T-helper 17 cell (primary cell): ENCODE measurements around the gene CALY. TPM values are rescaled to one million over a fixed set of nuclear protein-coding genes. Genes with fewer than 3 reads are reported as not detected.
A peak's percentile ranks its signal among the peaks of the same experiment; 100 is the strongest.

Experiments
- ATAC-seq: fragments of 150-1000 bp; cut with Tn5 transposase; 2 replicates; pipeline ENCODE4 v1.10.0; 2021; ENCODE audit warnings: mild to moderate bottlenecking, moderate library complexity
- DNase-seq, 3 donors: peaks; one replicate each; pipeline versions ENCODE4 v3.0.0 to v3.0.0-alpha.2; 2020 to 2021
- H3K9me3 ChIP-seq: one replicate; pipeline ENCODE4 v1.7.0; 2013; ENCODE audit warnings: low read length, mild to moderate bottlenecking; ENCODE audit not compliant: control insufficient read depth, poor library complexity, severe bottlenecking
- H3K27ac Mint-ChIP-seq: one replicate; pipeline ENCODE4 v1.8.0; 2022; ENCODE audit warnings: mild to moderate bottlenecking, moderate library complexity, mixed read lengths
- H3K27me3 Mint-ChIP-seq: one replicate; pipeline ENCODE4 v1.8.0; 2022; ENCODE audit warnings: mixed read lengths
- H3K36me3 Mint-ChIP-seq: one replicate; pipeline ENCODE4 v1.8.0; 2022; ENCODE audit warnings: low read depth, mixed read lengths
- H3K4me1 Mint-ChIP-seq: one replicate; pipeline ENCODE4 v1.8.0; 2022; ENCODE audit warnings: mild to moderate bottlenecking, mixed read lengths
- H3K4me3 Mint-ChIP-seq: one replicate; pipeline ENCODE4 v1.8.0; 2022; ENCODE audit warnings: mild to moderate bottlenecking, moderate library complexity, mixed read lengths
- total RNA-seq, 4 donors: library from RNA in 2 of 4; stranded (reverse) in 2 of 4; gene quantifications; one replicate each; pipeline ENCODE4 v1.2.3 and lab custom pipeline; 2022 to 2026

The CALY gene
- total RNA-seq, 2 donors from 2014 or later, result 0.96 to 1.9 TPM

DNA sequence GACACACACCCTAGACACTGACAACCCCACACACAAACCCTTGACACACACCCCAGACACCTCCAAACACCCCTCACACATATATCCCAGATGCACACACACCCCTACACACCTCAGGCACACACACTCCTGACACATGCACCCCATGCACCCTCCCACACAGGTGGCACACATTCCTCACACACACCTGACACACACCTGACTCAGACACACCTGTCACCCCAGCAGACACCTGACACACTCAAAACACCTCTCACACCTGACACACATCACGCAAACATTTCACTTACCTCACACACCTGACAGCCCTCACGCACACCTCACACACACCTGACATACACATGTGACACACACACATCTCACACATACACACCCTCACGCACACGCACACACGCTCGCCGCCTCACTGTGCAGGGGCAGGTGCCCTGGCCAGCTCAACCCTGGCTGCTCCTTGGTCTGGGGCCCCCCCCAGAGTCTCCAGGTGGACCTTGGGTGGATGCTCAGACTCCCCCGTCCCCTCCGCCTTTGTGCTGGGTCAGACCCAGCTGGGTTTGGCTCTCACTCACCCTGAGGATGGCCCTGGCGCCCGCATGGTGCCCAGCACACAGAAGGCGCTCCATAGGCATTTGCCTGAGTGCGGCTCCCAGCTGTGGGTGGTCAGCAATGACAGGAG, 3.1 kb upstream of the CALY start:
- no peaks in the 10 kb centered on the region for H3K36me3 Mint-ChIP-seq
- H3K27ac Mint-ChIP-seq, result no peak overlapping the region
- H3K4me1 Mint-ChIP-seq, result peaks cover 3% of the 10 kb centered on the region
- no peak overlapping the region for H3K4me3 Mint-ChIP-seq
- peaks cover 15% of the 10 kb centered on the region for H3K27me3 Mint-ChIP-seq
- ATAC-seq, result no peak
- DNase-seq, result no peak
- no peaks in the 10 kb centered on the region for H3K9me3 ChIP-seq

DNA sequence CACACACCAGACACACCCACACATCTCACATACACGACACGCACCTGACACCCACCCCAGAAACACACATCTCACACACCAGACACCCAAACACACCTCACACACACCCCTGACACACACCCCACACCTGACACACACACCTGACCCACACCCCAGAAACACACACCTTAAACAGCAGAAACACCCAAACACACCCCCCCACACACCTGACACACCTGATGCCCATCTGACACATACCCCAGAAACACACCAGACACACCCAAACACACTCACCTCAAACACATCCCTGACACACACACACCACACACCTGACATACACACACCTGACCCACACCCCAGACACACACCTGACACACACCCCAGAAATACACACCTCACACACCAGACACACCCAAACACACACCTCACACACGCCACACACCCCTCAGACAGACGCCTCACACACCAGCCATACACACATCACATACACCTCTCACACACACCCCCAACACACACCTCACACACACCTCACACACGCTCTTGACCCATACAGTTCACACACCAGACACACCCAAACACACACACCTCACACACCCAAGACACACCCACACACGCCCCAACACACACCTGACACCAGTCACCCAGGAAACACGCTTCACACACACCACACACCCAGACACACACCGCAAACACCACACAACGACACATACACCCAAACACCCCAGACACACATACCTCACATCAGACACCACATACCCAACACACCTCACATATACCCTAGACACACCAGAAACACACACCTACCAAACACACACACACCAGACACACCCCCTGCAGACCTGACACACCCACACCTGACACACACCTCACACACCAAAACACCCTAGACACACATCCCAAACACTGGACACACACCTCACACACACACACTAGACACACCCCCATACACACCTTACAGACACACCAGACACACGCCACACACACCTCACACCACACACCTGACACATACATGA, 1.7 kb upstream of the CALY start:
- no peak overlapping the region for H3K4me3 Mint-ChIP-seq
- ATAC-seq (no peak), DNase-seq (no peak)
- H3K4me1 Mint-ChIP-seq, result peaks cover 2% of the 10 kb centered on the region
- H3K27me3 Mint-ChIP-seq, result peaks cover 10% of the 10 kb centered on the region
- no peak overlapping the region for H3K27ac Mint-ChIP-seq
- H3K9me3 ChIP-seq, result no peaks in the 10 kb centered on the region
- no peaks in the 10 kb centered on the region for H3K36me3 Mint-ChIP-seq

DNA sequence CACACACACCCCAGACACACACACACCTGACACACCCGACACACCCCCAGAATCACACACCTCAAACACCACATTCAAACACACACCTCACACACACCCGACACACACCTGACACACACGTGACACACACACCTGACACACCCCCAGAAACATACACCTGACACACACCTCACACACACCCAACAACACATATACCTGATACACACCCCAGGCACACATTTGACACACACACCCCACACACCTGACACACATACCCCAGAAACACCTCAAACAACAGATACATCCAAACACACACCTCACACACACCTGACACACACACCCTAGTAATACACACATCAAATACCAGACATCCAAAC, 652 bp upstream of the CALY start:
- DNase-seq (no peak), ATAC-seq (no peak)
- H3K27me3 Mint-ChIP-seq, result peaks cover 6% of the 10 kb centered on the region
- H3K36me3 Mint-ChIP-seq, result no peaks in the 10 kb centered on the region
- no peaks in the 10 kb centered on the region for H3K9me3 ChIP-seq
- no peak overlapping the region for H3K4me3 Mint-ChIP-seq
- peaks cover 2% of the 10 kb centered on the region for H3K4me1 Mint-ChIP-seq
- no peak overlapping the region for H3K27ac Mint-ChIP-seq

DNA sequence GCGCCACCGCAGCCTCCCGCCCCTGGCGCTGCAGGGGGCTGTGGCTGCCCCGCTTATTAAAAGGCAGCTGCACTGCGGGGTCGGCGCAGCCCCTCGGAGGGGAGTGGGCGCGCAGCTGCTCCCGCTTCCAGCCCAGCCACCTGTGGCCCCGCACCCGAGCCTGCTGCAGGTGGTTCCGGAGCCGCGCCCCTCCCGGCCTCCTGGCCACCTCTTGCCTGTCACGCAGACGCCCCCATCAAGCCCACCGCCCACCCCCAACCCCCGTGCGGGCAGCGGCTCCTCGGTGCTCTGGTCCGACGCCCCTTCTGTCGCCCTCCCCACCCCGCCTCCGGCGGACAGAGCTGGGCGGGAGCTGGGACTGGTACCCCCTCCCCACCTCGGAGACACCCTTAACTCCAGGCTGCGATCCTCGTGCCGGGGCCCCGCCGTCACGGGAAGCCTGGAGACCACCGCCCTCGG, 549 bp downstream of the CALY start:
- Mint-ChIP-seq H3K27ac (peak overlapping the region; percentile 93), H3K36me3 (no peaks in the 10 kb centered on the region), H3K4me1 (peaks cover 6% of the 10 kb centered on the region), H3K27me3 (no peaks in the 10 kb centered on the region), H3K4me3 (no peak overlapping the region)
- ATAC-seq (peak; percentile 0), DNase-seq (no peak)
- no peaks in the 10 kb centered on the region for H3K9me3 ChIP-seq

DNA sequence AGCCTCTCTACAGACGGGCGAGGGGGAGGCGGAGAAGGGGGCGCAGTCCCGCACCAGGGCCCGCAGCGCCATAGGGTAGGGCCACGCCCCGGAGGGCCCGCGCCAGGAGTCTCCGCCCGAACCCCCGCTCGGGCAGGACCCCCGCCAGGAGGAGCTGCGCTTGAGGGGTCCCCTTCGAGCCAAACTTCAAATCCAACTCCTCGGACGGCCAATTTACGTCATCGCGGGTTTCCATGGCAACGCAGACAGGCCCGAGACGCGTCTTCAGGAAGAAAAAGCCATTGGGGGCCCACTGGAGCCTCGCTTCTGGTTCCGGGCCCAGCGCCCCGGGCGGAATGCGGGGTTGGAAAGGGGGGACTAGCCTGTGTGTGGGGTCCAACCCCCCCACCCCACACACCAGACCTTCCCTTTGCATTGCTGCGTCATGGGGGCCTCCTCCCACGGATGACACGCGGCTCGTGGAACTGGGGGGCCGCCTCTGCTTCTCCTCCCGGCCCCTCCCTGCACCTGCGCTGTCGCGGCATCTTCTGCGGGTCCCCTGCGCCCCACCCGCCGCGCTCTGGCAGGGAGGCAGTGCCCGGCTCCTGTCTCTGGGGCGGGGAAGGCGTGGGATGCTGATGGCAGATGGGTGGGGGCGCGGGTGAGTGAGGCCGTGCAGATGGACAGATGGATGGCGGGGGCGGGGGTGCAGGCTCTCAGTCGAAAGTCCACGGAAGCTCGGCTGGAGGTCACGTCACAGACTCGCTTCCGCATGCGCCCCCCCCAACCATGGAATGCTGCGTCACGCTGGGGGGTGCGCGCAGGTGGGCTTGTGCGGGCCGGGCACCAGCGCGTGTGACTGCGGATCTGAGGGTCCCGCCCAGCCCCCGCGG, 1.2 kb downstream of the CALY start:
- H3K4me3 Mint-ChIP-seq, result peak overlapping the region; percentile 84
- H3K27me3 Mint-ChIP-seq, result no peaks in the 10 kb centered on the region
- DNase-seq (peak; percentile 69 to 82 (median 76)), ATAC-seq (peak; percentile 58)
- H3K36me3 Mint-ChIP-seq, result no peaks in the 10 kb centered on the region
- H3K9me3 ChIP-seq, result no peaks in the 10 kb centered on the region
- H3K27ac Mint-ChIP-seq, result peak overlapping the region; percentile 93
- peaks cover 6% of the 10 kb centered on the region for H3K4me1 Mint-ChIP-seq

DNA sequence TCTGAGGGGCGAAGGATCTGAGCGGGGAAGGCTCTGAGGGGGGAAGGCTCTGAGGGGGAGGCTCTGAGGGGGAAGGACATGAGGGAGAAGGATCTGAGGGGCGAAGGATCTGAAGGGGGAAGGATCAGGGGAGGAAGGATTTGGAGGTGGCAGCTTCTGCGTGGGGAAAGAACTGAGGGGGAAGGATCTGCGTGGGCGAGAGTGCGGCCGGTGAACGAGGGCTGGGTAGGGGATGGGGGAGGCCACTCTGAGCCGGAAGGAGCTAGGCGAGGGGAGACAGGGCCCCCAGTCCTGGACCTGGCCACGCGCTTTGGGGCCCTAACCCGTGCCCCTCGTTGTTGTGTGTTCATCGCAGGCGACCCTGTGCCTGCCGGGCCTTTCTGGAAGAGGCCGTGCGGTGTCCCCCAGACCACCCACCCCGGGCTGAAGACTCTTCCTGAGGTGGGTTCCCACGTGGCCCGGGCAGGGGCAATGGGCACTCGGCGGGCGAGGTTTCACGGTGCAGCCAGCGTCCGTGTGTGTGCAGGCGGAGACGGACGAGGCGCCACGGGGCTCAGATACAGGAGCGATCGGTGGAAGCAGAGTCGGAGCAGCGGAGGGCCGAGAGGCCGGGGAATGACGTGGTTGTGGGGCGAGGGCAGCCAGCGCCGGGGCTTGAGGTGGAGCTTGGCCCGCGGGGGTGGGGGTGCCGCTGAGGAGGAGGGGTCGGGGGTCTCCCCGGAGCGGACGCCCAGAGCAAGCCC, 2.0 kb downstream of the CALY start:
- no peaks in the 10 kb centered on the region for H3K9me3 ChIP-seq
- Mint-ChIP-seq H3K27me3 (peaks cover 3% of the 10 kb centered on the region), H3K27ac (peak overlapping the region; percentile 93), H3K4me1 (peaks cover 9% of the 10 kb centered on the region), H3K4me3 (peak overlapping the region; percentile 84), H3K36me3 (no peaks in the 10 kb centered on the region)
- DNase-seq (no peak), ATAC-seq (peak; percentile 16)

DNA sequence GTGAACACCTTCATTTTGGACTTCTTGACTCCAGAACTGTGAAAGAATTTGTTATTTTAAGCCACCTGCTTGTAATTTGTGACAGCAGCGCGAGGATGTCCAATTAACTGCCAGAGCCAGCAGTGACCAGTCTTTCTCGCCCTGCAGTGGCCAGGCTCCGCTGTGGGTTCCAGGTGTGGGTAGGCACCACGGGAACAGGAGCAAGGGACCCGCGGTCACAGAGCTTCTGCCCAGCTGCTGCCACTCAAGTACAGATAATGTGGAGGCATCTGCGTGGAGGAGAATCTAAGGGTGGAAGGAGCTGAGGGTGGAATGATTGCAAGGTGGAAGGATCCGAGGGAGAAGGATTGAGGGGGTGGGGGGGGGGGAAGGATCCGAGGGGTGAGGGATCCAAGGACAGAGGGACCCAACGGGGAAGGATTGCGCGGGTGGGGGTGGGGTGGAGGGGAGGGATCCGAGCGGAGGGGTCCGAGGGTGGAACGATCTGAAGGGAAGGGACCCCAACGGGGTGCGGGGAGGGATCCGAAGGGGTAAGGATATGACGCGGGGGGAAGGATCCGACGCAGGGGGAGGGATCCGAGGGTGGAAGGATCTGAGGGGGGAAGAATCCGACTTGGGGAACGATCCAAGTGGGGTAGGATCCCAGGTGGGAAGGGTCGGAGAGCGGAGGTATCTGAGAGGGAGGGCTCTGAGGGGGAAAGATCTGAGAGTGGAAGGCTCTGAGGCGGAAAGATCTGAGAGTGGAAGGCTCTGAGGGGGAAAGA, 3.6 kb downstream of the CALY start:
- H3K9me3 ChIP-seq, result no peaks in the 10 kb centered on the region
- Mint-ChIP-seq H3K4me3 (no peak overlapping the region), H3K27ac (no peak overlapping the region), H3K27me3 (peaks cover 17% of the 10 kb centered on the region), H3K36me3 (no peaks in the 10 kb centered on the region), H3K4me1 (peaks cover 11% of the 10 kb centered on the region)
- ATAC-seq (no peak), DNase-seq (no peak)

DNA sequence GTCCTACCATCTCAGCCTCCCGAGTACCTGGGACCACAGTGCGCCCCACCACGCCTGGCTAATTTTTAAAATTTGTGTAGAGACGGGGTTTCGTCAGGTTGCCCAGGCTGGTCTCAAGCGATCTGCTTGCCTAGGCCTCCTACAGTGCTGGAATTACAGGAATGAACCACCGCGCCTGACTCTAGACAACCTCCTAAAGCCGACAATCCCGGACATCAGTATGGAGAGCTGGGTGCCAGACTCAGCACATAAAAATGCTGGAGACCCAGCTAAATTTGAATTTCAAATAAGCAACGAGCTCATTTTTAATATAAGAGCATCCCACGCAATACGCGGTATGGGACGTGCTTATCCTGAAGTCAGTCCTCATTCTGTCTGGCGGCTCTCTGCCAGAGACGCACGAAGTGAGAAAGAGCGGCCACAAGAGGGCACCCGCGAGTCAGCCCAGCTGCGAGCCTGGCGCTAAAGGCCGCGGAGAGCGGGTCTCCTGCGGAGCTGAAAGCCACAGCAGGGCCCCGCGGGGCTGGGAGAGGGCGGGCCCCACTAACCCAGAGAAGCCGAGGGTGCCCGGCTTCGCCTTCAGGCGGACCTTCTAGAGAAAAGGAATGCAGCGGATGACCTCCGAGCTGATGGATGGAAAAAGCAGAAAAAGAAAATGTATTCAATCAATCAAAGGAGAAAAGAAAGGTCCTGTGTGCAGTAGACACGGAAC, 7.0 kb downstream of the CALY start:
- Mint-ChIP-seq H3K27me3 (peaks cover 38% of the 10 kb centered on the region), H3K4me1 (peaks cover 17% of the 10 kb centered on the region), H3K4me3 (peak overlapping the region; percentile 58), H3K27ac (no peak overlapping the region), H3K36me3 (peaks cover 2% of the 10 kb centered on the region)
- H3K9me3 ChIP-seq, result no peaks in the 10 kb centered on the region
- peak; percentile 79 to 87 (median 86) for DNase-seq
- peak; percentile 90 for ATAC-seq

DNA sequence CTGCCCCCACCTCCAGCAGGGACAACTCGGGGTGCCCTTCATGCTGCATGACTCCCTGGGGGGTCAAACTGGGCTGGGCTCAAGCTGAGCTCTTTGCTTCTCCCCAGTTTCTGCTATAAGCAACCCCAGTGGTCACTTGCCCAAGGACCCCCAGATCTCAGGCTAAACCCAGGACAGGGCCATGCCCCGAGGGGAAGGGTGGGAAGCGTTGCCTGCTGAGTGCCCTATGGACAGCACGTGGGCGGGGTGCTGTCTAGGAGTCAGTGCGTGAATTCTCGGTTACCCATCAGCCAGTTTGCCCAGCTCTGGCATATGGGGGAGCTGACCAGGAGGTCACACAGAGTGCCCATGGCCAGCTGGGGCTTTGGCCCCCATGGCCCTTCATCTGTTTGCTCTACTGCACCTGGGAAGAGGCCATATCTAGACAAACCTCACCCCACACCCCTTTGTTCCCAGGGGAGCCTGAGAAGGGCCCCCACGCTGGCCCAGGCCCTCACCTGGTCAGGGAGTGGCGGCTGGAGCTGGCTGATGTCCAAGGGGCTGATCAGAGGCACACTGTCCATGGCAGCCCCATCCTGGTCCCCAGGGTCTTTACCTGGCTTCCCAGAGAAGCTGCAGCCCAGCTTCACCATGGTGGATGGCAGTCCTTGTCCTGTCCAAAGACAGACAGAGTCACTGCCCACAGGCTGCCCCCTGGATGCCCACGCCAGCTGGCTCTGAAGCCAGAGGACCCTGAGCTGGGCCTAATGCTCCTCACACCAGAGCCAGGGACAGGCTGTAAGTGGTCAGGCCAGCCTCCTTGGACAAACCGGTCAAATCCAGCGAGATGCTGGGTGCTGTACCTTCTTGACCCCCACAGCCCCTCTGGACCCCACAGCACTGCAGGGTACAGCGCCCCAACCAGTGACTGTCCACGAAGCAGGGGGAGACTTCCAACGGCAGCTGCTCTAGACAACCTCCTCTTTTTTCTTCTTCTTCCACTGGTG, 8.0 kb downstream of the CALY start:
- H3K9me3 ChIP-seq, result no peaks in the 10 kb centered on the region
- no peak overlapping the region for H3K27ac Mint-ChIP-seq
- ATAC-seq (no peak), DNase-seq (no peak)
- H3K4me1 Mint-ChIP-seq, result peaks cover 17% of the 10 kb centered on the region
- H3K36me3 Mint-ChIP-seq, result peaks cover 2% of the 10 kb centered on the region
- peaks cover 38% of the 10 kb centered on the region for H3K27me3 Mint-ChIP-seq
- H3K4me3 Mint-ChIP-seq, result no peak overlapping the region

DNA sequence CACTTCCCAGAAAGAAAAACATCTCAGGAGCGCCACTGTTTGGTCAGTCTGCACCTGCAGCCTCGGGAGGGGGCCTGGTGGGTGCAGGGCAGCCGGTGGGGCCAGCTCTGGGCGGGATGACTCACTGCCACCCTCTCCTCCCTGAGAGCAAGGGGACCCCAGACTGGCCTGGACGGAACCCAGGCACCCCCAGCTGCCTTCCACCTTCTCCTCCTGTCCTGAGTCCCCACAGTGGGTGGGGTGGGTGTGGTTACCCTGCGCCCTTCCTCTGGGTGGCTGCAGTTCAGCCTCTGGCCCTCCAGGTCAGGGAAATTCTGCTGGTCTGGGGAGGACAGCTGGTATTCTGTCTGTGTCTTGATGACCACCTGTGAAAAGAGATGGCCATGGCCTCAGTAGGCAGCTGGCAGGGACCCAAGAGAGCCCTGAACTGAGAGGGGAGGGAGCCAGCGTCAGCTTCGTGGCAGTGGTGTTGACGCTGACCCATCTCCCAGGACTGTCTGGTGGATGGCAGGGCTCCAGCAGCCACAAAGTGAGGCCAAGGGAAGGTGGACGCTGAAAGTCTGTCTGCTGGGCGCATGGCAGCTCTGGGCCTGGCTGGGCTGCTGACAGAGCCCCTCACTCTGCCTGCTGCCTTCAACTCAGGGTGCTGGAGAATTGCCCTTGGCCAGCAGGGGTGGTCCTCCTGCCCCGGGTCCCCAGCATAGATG, 8.9 kb downstream of the CALY start:
- Mint-ChIP-seq H3K27me3 (peaks cover 38% of the 10 kb centered on the region), H3K4me3 (no peak overlapping the region), H3K4me1 (peaks cover 17% of the 10 kb centered on the region), H3K36me3 (peaks cover 2% of the 10 kb centered on the region), H3K27ac (no peak overlapping the region)
- DNase-seq (no peak), ATAC-seq (no peak)
- no peaks in the 10 kb centered on the region for H3K9me3 ChIP-seq
